ENCODE measurements around the gene ADGRE3. TPM values are rescaled to one million over a fixed set of nuclear protein-coding genes. Genes with fewer than 3 reads are reported as not detected.
"Not testable (repeated sequence)": the region's sequence is repeated elsewhere in the genome, so short reads cannot be mapped to it uniquely, and the experiment has no call there.

ADGRE3 gene
- total RNA-seq, 1 donor from 2014 or later = 0.10 TPM

GRCh38 chr19:14612242-14612641 is 62.4 kb downstream of the ADGRE3 start:
- ATAC-seq; DNase-seq (ENCODE audit: low spot score): not testable (repeated sequence)

GRCh38 chr19:14611051-14611450 is 63.6 kb downstream of the ADGRE3 start:
- DNase-seq (ENCODE audit: low spot score) = no peak
- ATAC-seq = no peak

- no peak for DNase-seq (ENCODE audit: low spot score)
- no peak for ATAC-seq
These were observed 68.0 kb downstream of the ADGRE3 start for GRCh38 chr19:14606627-14607026.

GRCh38 chr19:14603990-14604387 is 70.7 kb downstream of the ADGRE3 start:
- no peak for DNase-seq (ENCODE audit: low spot score)
- ATAC-seq = no peak

GRCh38 chr19:14599548-14600147 is 75.0 kb downstream of the ADGRE3 start:
- DNase-seq (ENCODE audit: low spot score) (no peak), ATAC-seq (no peak)

GRCh38 chr19:14595558-14595957 is 79.1 kb downstream of the ADGRE3 start:
- DNase-seq (ENCODE audit: low spot score) (no peak), ATAC-seq (no peak)

GRCh38 chr19:14589433-14589832 is 85.2 kb downstream of the ADGRE3 start:
- ATAC-seq; DNase-seq (ENCODE audit: low spot score): not testable (repeated sequence)

GRCh38 chr19:14585187-14585586 is 89.5 kb downstream of the ADGRE3 start:
- ATAC-seq; DNase-seq (ENCODE audit: low spot score): not testable (repeated sequence)

GRCh38 chr19:14584372-14584771 is 90.3 kb downstream of the ADGRE3 start:
- ATAC-seq; DNase-seq (ENCODE audit: low spot score): not testable (repeated sequence)

- ATAC-seq = no peak
- DNase-seq (ENCODE audit: low spot score) = no peak
These were observed 91.7 kb downstream of the ADGRE3 start, which contains the start of gene CLEC17A for GRCh38 chr19:14582894-14583340. Gene CLEC17A (plus strand): TSS chr19:14583084. CDS start chr19:14583161, 77 bp downstream.

GRCh38 chr19:14580623-14581237 is 93.9 kb downstream of the ADGRE3 start:
- DNase-seq (ENCODE audit: low spot score) (no peak), ATAC-seq (no peak)

GRCh38 chr19:14577885-14578427 is 96.7 kb downstream of the ADGRE3 start:
- DNase-seq (ENCODE audit: low spot score) = no peak
- no peak for ATAC-seq

GRCh38 chr19:14577264-14577663 is 97.4 kb downstream of the ADGRE3 start:
- DNase-seq (ENCODE audit: low spot score) (no peak), ATAC-seq (no peak)

GRCh38 chr19:14576363-14576762 is 98.3 kb downstream of the ADGRE3 start:
- DNase-seq (ENCODE audit: low spot score) = no peak
- ATAC-seq = no peak

- no peak for DNase-seq (ENCODE audit: low spot score)
- ATAC-seq = no peak
These were observed 99.1 kb downstream of the ADGRE3 start for GRCh38 chr19:14575428-14575980.

- peak; percentile 90 for DNase-seq (ENCODE audit: low spot score)
- ATAC-seq = peak; percentile 97
These were observed 102.8 kb downstream of the ADGRE3 start, which contains the start of gene NDUFB7 for GRCh38 chr19:14571695-14572490. Gene NDUFB7 (minus strand): TSS chr19:14572066. CDS start chr19:14572000, 66 bp downstream.

- DNase-seq (ENCODE audit: low spot score) = no peak
- ATAC-seq = no peak
These were observed 103.6 kb downstream of the ADGRE3 start for GRCh38 chr19:14570864-14571527.
